Epithelial cell of proximal tubule (primary cell): ENCODE measurements around the gene REST. TPM values are rescaled to one million over a fixed set of nuclear protein-coding genes. Genes with fewer than 3 reads are reported as not detected.

ENCODE experiments used
- DNase-seq: peaks from one replicate; pipeline ENCODE4 v3.0.0-alpha.2; 2011; ENCODE audit warnings: low read depth
- H3K4me3 ChIP-seq: 2 replicates; pipeline ENCODE4 v1.5.1; 2011; ENCODE audit warnings: low read depth, mild to moderate bottlenecking, low read length
- total RNA-seq: library from RNA; depleted of rRNA; stranded (reverse); fragments of >200 nt; gene quantifications from 2 replicates; pipeline ENCODE4 v1.2.3, GENCODE V29; 2015
- TF ChIP-seq, protein P1 (sequence below): conservative IDR thresholded peaks from 2 replicates; pipeline ENCODE4 v1.5.1; 2012; ENCODE audit warnings: low read depth, mild to moderate bottlenecking, low read length

Gene REST, protein sequence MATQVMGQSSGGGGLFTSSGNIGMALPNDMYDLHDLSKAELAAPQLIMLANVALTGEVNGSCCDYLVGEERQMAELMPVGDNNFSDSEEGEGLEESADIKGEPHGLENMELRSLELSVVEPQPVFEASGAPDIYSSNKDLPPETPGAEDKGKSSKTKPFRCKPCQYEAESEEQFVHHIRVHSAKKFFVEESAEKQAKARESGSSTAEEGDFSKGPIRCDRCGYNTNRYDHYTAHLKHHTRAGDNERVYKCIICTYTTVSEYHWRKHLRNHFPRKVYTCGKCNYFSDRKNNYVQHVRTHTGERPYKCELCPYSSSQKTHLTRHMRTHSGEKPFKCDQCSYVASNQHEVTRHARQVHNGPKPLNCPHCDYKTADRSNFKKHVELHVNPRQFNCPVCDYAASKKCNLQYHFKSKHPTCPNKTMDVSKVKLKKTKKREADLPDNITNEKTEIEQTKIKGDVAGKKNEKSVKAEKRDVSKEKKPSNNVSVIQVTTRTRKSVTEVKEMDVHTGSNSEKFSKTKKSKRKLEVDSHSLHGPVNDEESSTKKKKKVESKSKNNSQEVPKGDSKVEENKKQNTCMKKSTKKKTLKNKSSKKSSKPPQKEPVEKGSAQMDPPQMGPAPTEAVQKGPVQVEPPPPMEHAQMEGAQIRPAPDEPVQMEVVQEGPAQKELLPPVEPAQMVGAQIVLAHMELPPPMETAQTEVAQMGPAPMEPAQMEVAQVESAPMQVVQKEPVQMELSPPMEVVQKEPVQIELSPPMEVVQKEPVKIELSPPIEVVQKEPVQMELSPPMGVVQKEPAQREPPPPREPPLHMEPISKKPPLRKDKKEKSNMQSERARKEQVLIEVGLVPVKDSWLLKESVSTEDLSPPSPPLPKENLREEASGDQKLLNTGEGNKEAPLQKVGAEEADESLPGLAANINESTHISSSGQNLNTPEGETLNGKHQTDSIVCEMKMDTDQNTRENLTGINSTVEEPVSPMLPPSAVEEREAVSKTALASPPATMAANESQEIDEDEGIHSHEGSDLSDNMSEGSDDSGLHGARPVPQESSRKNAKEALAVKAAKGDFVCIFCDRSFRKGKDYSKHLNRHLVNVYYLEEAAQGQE
- total RNA-seq = 22.9 TPM in 2 replicates

DNA sequence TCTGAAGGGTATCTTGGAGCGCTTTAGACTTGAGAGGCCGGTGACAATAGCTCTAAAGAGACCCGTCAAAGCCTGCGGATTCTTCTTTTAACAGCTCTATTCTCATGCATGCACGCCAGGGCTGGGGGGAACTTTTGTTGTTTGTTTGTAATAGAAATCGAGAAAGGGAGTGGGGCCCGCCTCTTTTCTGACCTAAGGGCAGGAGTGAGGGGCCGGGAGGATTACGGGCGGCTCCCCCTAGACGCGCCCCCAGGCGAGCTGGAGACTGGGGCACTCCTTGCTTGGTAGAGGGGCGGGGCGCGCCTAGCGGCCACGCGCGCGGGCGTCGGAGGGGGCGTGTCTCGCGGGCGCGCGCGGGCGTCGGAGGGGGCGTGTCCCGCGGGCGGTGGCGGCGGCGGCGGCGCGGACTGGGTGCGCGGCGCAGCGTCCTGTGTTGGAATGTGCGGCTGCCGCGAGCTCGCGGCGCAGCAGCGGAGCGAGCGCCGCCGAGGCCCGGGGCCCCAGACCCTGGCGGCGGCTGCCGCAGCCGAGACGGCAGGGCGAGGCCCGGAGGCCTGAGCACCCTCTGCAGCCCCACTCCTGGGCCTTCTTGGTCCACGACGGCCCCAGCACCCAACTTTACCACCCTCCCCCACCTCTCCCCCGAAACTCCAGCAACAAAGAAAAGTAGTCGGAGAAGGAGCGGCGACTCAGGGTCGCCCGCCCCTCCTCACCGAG, at the start of gene REST:
REST (plus strand) TSS at position 412 of the 717 bp plus-strand sequence. CDS start 2,739 bp downstream, outside the sequence.
- TF ChIP-seq, protein P1, sequence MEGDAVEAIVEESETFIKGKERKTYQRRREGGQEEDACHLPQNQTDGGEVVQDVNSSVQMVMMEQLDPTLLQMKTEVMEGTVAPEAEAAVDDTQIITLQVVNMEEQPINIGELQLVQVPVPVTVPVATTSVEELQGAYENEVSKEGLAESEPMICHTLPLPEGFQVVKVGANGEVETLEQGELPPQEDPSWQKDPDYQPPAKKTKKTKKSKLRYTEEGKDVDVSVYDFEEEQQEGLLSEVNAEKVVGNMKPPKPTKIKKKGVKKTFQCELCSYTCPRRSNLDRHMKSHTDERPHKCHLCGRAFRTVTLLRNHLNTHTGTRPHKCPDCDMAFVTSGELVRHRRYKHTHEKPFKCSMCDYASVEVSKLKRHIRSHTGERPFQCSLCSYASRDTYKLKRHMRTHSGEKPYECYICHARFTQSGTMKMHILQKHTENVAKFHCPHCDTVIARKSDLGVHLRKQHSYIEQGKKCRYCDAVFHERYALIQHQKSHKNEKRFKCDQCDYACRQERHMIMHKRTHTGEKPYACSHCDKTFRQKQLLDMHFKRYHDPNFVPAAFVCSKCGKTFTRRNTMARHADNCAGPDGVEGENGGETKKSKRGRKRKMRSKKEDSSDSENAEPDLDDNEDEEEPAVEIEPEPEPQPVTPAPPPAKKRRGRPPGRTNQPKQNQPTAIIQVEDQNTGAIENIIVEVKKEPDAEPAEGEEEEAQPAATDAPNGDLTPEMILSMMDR = no peak
- H3K4me3 ChIP-seq = peak within 1 kb of the TSS; percentile 95
- DNase-seq = no peak

DNA sequence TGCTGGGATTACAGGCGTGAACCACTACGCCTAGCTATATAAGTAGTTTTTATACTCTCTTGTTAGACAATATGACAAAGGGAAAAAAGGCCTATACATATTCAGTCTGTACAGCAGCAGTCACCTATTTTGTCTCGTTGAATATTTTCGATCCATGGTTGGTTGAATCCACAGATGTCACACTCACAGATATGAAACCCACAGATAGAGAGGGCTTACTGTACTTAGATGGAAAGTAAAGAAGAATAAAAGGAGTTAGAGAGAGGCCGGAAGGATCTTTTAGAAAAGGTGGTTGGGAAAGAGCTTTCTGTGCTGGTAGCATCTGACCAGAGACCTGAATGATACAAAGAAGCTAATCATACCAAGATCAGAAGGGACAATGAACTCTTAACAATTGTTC, 47.9 kb upstream of the REST start:
- no peak for DNase-seq
- TF ChIP-seq, protein P1 = no peak
- no peak overlapping the region for H3K4me3 ChIP-seq

DNA sequence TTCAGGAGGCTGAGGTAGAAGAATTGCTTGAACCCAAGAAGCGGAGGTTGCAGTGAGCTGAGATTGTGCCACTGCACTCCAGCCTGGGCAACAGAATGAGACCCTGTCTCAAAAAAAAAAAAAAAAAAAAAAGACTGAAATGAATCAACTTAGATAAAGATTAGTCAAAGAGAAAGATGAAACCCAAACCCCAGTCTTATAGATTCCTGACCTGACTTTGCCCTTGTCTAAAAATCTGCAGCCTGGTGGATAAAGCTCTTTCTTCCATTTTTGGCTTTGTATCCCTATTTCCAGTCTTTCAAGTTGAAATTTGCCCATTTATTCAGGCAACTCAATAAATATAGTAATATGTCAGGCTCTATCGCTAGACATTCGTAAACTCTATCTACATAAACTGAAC, 46.9 kb upstream of the REST start:
- no peak overlapping the region for H3K4me3 ChIP-seq
- TF ChIP-seq, protein P1 = no peak
- no peak for DNase-seq

DNA sequence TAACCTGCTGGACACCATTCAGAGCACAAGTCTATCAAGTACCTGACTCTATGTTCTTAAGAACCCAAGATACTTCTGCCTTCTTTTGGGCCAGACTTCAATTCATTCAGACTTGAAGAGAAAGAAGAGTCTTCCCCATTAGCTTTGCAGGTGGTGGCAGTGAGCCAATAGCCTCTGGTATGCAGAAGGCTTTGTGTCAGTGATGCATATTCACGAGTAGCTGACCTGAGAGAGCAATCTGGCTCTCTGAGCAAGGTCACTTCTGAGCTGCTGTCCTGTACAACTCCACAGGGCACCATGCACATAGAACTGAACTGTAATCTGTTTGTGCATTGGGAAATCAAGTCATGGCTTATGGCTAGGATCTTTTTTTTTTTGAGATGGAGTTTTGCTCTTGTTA, 46.3 kb upstream of the REST start:
- DNase-seq = no peak
- H3K4me3 ChIP-seq = no peak overlapping the region
- TF ChIP-seq, protein P1 = no peak

DNA sequence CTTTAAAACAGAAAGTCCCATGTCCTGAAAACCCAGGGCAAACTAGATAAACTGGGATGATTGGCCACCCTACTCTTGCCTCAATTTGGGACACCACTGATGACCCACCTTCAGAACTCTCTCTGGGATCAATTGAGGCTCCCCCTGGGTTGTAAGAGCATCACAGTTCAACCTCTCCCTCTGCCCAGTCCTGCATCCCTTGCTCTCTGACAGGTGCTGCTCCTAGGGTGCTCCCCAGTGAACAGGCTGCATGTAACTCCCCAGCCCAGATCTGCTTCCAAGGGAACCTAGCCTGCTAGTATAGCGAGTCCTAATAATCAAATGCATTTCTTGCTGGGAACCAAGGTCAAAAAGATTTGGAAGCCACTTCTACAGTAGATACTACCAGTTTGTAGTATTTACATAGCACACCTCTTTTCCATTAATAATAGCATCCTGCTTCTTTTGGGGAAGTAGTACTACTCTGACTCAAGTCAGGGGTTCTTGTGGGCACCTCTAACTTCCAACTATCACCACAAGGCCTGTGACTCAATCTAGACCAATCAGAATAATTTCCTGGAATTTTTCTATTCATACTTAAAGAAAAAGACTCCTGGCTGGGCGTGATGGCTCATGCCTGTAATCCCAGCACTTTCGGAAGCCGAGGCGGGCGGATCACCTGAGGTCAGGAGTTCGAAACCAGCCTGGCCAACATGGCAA, 44.1 kb upstream of the REST start:
- TF ChIP-seq, protein P1 = no peak
- no peak for DNase-seq
- H3K4me3 ChIP-seq = no peak overlapping the region

DNA sequence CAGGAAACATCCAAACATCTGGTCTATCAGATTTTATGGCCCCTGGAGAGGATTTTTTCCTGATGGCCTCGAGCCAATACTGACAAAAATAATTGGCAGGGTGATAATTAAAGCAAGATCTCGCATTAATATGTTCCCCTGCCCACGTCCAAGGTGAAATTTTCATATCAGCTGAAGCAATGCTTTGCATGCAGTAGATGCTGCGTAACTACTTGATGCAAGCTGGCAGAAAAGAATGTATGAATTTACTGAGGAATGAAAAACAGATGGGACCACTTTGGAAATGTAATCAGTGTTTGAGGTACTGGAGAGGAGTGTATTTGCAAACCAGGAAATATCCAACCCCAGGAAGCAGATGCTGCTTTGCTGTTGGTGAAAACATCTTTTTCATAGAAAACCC, 36.8 kb upstream of the REST start:
- TF ChIP-seq, protein P1 = no peak
- H3K4me3 ChIP-seq = no peak overlapping the region
- no peak for DNase-seq
